NCI-H82 treated with DMSO at 0.1 percent for 48 hours (cell line): ENCODE measurements around the gene ACMSD.
"Not testable (repeated sequence)": the region's sequence is repeated elsewhere in the genome, so short reads cannot be mapped to it uniquely, and the experiment has no call there.

Source experiments
- DNase-seq: peaks from one replicate; lab custom pipeline; 2025; ENCODE audit not compliant: unreplicated experiment; lab: John Stamatoyannopoulos, UW

ACMSD gene

DNA sequence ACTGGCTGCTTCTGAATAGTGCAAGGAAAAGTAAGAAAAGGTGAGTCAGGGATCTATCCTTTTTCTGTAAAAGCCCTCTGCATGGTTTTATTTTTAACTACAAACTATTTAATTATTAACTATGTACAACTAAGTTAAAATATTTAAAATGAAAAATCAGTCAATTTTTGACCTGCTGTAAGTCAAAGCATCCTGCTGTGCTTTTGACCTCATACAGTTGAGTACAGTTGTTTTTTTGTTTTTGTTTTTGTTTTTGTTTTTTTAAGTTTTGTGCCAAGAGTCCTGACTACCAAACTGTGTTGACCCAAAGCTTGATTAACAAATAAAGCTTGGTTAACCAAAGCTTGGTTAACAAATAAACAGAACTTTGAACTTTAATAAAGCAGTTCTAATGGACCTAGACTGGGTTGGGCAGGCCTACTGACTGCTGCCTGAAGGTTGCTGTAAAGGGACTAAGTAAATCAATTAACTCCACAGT is at the start of gene ACMSD:
TSS of gene ACMSD (plus strand) at position 474 of the 478 bp plus-strand sequence. CDS start 67 bp downstream, outside the sequence.
- no peak for DNase-seq

DNA sequence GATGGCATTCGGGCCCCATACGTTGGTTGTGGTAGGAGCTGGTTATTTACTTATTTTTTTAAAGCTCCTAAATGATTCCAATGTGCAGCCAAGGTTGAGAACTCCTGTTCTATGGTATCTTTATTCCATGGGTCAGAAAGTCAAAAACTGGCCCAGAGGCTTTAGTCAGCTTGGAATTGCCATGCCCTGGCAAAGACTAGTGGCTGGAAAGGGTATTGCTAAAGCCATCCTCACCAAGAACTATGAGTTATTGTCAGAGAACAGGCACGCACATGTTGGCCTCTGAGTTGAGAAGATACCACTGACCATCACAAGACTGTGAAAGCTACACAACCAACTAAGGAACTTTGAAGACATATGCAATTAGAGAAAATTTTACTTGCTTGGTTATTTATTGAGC is 47.9 kb upstream of the ACMSD start:
- DNase-seq, result no peak

DNA sequence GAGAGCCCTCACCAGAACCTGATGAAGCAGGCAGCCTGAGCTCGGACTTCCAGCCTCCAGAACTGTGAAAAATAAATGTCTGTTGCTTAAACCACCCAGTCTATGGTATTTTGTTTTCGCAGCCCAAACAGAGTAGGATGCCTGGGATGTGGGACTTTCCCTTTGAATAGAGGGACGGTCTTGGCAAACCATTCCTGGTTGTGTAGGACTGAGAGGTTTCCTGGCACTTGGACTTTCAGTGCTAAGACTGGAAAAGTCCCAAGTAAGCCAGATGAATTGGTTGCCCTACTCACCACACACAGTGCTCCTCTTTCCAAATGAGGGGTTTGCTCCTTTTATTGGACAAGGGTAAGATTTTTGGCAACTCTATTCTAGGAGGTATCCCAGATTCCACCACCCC is 46.8 kb upstream of the ACMSD start:
- DNase-seq, result no peak

DNA sequence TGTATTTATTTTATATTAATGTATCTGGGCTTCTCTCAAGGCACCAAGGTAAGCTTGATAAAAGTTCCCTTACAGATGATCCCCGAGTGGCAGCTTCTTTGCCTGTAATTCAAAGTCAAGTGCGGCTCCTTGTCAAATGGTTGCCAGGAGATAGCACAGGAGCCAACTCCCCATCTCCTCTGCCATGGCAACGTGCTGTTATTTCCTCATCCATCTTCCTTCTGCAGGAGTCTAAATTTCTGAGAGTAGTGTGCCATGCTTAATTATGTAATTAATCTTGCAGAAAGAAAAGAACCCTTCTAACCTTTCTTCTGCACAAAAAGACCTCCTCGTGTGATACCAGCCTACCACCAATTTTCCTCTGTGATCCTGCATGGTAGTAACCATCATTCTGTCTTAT is 46.2 kb upstream of the ACMSD start:
- DNase-seq, result no peak

DNA sequence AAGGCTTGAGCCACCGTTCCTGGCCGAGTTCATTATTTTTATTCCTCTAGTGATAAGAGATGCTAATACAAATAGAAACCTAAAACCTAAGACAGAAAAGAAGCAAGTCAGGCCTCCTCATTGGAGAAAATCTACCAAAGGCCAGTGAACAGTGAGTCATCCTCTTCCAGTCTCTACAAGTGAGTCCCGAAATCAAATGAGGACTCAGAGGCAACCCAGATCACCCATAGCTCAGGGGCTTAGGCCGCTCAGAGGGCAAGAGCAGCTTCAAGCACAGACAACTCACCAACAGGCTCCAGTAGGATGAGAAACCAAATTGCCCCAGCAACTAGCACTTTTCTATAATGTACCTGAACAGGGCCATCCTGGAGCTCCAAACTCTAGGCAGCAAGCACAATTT is 42.7 kb upstream of the ACMSD start:
- no peak for DNase-seq

DNA sequence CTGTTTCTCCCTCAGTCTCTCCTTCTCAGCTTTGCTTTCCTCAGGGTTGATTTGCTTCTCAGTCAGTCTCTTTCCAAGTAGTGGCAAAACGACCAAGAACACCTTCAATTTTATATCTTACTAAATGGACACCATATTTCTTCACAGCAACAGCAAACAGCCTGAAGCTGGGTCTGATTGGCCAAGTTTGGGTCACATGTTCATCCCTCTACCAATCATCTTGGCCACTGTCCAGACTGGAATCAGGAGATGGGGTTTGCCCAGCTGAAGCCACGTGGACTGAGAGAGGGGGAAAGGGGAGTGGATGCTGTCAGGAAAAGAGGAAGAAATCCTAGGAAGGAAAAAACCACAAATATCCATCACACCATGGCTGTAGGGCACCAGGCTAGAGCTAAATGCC is 42.0 kb upstream of the ACMSD start:
- DNase-seq, result no peak

DNA sequence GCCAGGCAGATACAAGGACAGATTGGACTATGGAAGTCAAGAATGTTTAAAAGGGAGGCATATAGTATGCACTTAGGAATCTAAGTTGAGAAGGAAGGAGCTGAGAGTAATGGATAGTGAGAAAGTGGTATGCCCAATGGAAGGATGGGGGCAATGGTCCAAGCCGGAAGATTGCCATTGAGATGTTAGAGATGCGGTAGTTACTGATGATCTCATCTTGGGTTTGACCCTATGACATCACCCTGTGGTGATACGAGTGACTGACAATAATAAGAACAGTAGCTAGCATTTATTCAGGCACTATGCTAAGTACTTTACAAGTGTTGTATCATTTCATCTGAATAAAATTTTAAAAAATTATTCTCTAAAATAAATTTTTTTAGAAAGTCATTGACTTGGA is 38.5 kb upstream of the ACMSD start:
- no peak for DNase-seq

DNA sequence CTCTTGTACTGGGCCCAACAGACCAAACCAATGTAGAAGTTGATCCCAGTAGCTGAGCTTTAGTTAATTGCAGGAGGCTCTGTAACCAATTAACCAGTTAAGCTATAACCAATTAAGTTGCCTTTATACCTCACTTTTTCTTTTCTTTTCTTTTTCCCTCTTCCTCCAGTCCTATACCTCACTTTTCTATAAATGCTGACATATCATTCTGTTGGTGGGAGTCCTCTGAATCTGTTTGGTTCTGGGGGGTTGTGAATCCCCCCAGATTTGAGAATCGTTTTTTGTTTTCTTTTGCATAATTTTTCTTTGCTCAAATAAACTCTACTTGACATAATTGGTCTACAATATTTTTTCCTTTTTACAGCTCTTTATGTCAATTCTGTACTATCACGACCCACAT is 38.1 kb upstream of the ACMSD start:
- DNase-seq, result no peak

DNA sequence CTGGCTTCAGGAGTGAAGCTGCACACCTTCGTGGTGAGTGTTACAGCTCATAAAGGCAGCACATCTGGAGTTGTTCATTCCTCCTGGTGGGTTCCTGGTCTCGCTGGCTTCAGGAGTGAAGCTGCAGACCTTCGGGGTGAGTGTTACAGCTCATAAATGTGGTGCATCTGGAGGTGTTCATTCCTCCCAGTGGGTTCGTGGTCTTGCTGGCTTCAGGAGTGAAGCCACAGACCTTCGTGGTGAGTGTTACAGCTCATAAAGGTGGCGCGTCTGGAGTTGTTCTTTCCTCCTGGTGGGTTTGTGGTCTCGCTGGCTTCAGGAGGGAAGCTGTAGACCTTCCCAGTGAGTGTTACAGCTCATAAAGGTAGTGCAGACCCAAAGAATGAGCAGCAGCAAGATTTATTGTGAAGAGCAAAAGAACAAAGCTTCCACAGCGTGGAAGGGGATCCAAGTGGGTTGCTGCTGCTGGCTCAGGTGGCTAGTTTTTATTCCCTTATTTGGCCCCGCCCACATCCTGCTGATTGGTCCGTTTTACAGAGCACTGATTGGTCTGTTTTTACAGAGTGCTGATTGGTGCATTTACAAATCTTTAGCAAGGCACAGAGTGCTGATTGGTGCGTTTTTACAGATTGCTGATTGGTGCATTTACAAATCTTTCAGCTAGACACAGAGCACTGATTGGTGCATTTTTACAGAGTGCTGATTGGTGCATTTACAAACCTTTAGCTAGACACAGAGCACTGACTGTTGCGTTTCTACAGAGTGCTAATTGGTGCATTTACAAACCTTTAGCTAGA is 34.6 kb upstream of the ACMSD start:
- not testable (repeated sequence) for DNase-seq

DNA sequence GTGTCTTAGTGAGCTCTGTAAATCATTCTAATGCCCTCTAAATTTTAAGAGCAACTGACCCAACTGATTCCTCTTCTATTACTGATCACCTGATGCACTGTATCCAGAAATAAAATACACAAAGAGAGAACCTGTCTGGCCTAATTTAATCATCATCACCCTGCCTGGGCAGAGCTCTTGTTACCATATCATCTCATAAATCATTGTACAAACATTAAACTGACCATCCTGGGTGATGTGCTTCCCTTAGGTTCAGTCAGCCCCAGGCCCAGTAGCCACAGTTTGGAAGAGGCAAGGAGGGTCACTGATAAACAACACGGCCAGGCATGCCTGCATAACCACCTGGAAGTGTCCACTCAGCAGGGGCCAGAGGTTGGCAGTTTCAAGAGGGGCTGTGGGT is 22.7 kb upstream of the ACMSD start:
- no peak for DNase-seq

DNA sequence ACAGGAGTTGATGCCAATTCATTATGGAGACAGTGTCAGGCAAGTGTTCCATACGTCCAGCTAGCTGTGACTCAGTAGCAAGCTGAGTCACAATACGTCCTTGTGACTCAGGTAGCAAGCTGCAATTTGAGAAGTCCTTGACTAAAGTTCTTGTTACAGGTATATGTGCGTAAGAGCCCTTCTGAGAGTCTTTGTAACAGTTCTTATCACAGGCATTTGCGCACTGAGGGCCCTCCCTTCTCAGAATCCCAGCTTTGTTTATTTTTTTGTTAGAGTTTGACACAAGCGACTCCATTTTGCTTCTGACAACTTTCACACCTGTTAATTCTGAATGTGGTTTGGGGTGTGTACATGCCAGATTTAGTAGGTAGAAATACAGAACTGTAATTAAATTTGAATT is 20.1 kb upstream of the ACMSD start:
- no peak for DNase-seq

DNA sequence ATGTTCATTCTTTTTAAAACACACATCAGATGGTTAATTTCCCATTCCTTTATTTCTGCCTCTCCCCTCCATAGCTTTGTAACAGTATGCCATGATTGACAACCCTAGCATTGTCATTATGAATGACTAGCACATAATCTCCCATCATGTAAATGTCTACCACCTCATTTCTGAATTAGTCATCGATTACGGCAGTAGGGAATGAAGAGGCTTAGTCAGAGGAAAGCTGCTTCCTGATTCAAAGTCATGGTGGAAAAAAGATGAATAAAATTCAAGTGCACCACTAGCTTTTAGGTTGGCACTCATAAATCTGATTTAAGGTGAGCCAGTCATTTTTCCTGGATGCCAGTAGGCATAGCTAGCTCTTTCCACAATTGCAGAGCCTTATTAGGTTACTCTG is 19.1 kb upstream of the ACMSD start:
- DNase-seq, result no peak

DNA sequence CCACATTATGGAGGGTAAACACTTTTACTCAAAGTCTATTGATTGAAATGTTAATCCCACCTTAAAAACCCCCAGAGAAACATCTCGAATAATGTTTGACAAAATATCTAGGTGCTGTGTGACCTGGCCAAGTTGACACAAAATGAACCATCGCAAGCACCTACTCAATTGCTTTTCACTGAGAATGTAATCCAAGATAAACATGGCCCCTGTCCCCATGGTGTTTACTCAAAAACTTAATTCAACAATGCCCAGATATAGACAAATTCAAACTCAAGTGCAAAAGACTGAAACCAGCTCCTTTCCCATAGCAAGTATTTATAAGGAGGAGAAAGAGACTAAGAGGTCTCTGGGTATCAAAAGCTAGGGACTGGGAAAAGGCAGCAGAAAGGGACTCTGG is 15.0 kb upstream of the ACMSD start:
- no peak for DNase-seq

DNA sequence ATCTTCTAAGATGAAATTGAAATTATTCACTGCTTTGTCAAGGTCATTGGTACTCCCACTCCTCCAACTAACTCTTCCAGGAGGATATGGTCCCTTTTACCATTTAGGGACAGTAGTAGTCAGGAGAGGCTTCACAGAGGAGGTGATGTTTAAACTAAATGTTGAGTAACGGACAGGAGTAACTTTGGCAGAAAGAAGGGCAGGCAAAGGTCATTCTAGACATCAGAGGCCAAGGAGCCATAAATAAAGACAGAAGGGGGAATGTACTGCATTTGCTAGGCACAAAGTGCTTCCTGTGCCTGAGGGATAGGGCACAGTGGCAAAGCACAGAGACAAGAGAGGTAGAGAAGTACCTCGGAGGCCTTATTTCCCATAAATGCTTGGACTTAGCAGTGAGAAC is 14.6 kb upstream of the ACMSD start:
- no peak for DNase-seq

DNA sequence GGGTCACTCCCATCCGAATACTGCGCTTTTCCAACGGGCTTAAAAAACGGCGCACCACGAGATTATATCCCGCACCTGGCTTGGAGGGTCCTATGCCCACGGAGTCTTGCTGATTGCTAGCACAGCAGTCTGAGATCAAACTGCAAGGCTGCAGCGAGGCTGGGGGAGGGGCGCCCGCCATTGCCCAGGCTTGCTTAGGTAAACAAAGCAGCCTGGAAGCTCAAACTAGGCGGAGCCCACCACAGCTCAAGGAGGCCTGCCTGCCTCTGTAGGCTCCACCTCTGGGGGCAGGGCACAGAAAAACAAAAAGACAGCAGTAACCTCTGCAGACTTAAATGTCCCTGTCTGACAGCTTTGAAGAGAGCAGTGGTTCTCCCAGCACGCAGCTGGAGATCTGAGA is 12.7 kb upstream of the ACMSD start:
- not testable (repeated sequence) for DNase-seq

DNA sequence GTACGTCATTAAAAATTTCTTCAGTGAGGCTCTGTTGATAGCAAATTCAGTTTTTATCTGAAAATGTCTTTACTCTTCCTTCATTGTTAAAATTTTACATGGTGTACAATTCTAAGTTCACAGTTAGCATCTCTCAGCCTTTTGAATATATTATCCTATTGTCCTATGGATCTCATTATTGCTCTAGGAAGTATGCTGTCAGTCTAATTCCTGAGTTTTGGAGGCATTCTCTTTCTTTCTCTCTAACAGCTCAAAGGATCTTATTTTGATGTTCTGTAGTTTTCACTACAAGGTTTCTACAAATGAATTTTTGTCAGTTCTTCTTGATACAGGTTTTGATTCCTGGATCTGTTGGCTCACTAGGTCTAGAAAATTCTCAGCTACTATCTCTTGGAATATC is 2.9 kb upstream of the ACMSD start:
- DNase-seq, result no peak

DNA sequence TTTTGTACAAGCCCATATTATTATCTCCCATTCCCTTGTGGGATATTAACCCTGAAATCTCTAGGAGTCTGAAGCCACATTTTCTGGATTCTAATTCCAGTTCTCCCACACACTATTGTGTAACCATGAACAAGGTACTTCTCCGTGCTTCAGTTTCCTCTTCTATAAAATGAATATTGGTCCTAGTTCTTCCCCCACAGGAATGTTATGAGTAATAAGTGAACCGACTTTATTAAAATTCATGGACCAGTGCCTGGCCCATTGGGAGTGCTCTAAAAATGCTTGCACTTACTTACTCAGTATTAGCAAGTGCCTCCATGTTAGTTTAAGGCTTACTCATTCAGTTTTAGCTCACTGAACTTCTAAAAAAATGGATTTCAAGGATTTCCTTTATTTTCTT is 1.4 kb upstream of the ACMSD start:
- DNase-seq, result no peak

DNA sequence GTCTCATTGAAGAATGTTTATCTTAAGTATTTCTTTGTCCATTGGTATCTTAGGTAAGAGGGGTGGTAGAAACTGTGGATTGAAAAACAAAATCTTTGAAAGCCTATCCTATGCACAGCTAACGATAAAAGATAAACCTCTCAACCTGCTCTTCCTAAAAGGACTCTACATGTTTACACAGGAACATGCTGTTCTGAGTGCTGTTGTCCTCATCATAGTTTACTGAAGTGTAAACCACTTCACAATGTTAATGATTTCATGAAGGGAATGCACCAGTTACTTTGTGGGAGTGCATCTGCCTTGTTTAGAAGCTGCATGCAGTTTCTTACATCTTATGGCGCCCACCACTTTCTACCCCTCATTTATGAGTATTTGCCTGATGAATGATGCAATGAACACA is 1.2 kb downstream of the ACMSD start:
- DNase-seq, result no peak

DNA sequence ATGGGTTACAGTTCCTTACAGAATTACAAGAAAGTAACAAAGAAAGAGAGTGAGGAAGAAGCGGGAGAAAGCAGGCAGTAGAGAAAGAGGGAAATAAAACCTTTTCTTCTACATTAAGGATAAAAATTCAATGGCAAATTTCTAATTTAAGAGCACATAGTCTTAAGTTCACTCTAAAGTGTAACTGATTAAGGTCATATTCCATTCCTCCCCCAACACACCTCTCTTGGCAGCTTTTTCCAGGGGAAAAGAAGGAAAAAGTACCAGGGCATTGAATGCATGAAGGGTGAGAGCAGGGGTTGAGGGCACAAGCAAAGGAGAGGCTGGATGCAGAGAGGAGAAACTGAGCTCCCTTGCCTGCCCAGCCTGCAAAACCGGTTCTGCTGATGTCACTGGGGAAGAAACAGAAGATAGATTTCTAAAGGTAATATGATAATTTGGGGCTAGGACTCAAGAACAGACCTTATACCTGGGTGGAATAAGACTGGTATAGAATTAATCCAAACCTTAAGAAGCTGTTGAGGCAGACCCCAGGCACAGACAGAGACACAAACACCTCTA is 4.6 kb downstream of the ACMSD start:
- no peak for DNase-seq

DNA sequence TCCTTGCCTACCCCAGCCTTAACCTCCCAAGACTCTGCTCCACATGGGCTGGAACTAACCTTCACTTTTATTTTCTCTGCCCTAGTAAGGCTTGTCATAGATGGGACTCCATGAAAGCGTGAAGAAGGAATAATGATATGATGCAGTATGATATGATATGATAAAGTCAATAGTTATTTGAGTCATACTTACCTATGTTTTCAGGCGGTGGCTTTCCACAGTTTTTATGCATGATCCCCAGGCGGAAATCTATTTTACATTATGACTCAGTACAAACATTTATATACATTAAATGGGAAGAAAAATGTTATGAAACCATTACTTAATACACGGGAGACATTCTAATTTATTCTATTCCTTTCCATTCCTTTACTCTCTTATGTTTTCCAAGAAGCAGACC is 5.6 kb downstream of the ACMSD start:
- DNase-seq, result no peak

DNA sequence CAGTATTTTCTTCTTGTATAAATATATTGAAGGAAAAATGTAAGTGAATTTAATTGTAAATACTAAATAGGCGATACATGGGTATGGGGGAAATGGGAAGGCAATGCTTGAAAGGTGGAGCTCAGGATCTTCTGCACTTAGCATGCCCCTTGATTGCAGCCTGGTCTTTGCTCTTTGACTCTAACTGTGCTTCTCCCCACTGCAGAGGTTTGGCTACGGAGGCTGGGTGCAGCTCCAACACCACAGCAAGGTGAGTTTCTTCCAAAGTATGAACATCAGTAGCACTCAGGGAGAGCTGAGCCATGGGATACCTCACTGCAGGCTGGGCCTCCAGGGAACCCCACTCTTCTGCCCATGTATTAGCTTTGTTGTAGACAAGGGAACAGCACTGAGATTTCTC is 6.6 kb downstream of the ACMSD start:
- no peak for DNase-seq

DNA sequence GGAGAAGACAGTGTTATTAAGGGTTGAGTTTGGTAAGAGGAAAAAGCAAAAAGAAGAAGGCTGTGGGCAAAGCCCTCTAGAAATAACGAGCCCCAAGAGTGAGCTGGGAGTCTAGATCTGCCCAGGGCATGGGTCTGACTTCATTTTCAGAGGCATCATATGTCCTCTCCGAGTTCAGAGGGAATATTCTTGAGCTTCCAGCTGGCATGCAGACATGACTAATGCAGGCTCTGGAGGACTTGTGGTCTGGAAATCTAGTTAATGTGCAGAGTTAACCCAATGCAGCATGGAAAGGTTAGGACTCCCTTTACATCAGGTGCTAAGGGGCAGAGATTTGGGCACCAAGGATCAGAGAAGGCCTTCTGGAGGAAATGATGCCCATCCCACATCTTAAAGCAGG is 7.3 kb downstream of the ACMSD start:
- no peak for DNase-seq

DNA sequence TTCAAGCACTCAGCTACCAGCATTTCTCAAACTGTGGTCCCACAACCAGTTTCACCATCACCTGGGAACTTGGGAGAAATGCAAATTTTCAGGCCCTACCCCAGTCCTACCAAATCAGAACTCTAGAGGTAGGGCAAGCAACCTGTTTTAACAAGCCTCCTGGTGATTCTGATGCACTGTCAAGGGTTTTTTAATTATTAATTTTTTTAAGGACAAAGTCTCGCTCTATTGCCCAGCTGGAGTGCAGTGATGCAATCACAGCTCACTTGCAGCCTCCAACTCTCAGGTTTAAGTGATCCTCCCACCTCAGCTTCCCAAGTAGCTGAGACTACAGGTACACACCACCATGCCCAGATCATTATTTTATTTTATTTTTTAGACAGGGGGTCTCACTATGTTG is 7.8 kb downstream of the ACMSD start:
- no peak for DNase-seq
